Stimulated activated CD4-positive, alpha-beta T cell treated with anti-CD3 and anti-CD28 coated beads, TNF-alpha, amount 100 ng/mL, for 48 hours (primary cell): ENCODE measurements around the gene LSAMP.

Experiments used
- DNase-seq, 3 donors: peaks; one replicate each; pipeline ENCODE4 v3.0.0-alpha.2; 2020; ENCODE audit warnings: low read depth in 3 of 3

The LSAMP gene

DNA sequence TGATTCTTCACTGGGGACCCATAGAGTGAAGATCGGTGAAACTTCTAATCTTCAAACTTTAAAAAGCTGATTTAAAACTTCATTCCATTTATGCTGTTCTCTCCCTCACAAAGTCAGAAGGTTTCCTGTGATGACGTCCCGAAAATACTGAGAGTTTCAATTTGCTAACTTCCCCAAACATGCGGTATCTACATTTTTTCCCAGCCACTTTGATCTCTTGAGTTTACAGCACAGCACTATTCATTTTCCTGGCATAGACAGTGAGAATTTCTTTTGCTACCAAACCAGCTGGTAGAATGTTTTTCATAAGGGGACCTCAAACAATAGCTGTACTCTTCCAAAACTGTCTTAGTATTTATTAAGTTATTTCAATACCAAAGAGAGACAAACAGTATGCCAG lies 156.8 kb downstream of the LSAMP start:
- no peak for DNase-seq

DNA sequence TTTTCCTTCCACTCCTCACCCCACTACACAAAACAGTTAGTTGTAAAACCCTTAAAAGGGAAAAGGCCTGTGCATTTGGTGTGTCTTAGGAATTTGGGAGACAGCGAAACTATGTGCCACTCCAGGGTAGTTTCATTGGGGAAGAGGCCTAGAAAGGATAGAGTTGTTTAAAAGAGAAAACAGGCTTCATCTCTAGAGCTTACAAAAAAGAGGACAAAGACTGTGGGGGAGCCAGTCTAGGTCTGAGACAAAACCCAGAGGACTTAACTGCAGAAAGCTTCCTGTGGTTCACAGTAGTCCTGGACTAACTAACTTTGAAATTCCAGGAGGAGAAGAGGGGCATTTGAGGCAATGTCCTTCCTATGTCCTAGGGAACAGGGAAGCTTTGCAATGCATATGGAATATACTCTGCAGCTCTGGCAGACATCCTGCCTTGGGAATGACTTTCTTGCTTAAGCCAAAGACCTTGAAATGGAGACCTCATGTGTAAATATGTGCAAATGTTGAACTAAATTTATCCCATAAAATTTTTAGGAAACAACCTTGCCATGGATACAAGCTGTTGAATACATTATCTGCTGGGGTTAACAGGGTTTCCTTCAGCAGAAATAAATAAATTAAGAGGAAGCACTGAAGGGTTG lies 159.4 kb downstream of the LSAMP start:
- no peak for DNase-seq

DNA sequence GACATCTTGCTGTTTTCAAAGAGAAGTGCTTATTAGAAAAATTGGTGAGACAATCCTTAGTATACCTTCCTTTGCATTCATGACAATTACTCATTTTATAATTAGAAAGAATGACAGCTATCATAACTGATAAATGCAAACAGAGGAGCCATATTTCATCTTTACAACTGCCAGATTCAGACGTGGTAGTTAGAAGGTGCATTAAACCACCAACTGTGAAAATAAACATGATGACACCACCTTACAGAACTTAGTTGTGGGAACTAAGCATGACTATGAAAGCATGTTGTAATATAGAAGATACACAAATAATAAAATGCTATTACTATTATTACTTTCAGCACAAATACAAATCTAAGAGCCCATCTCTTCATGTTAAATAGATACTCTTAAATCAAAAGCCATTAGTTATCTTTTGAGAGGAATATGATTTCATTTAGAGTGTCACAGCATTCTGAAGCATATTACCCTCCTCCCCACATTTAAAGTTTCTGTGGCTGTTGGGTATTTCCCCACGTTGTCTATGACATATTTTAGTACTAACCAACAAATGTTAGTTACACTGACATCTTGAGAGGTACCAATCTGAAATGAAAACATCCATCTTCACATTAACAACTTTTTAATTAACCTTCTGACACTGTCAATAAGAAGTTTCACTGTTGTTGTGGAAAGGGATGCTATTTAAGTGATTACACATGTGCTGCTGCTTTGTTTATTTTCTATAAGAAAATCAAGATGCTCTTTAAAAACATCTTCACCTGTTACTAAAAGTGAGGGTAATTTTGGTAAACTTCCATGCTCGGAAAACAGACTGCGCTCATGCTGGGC lies 163.8 kb downstream of the LSAMP start:
- DNase-seq: no peak

DNA sequence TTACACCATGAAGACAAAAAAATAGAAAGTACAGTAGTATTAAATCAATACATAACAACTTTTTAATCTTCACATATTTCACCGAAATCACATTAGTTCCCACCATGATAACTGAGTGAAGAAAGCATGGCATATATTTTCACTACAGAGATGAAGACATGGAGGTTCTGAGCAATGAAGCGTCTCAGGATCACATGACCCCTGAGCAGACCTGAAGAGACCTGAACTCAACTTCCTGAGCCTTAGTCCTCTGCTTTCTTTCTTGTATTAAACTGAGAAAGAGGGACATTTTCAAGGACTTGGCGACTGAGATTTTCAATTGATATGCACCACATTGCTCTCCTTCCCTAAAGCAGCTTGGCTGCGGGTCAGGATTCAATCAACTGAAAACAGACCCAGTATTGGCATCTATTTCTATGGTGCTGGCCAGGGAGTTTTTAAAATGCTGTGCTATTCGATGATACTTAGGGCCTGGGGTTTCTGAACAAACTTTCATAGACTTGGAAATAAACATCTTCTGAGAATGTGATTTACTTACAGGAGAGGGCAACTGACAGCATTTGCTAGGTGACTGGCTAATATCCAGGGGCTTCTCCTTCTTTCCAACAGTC lies 165.1 kb downstream of the LSAMP start:
- no peak for DNase-seq

DNA sequence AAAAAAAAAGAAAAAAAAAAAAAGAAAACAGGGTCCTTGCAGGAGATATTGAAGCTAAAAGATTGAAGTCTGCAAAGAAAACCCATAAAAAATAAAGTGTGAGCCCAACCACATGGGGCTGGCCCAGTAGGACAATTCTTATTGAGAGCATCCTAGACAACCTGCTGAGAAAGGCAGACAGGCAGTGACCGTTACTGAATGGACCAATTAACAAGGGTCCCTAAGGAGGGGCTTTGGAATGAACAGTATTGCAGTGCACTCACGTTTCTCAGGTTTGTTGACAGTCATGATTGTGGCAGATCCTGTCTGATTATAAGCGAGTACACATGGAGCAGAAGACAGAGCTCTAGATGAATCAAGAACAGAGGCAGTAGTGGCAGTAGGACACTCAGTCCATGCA lies 168.6 kb downstream of the LSAMP start:
- DNase-seq: no peak

DNA sequence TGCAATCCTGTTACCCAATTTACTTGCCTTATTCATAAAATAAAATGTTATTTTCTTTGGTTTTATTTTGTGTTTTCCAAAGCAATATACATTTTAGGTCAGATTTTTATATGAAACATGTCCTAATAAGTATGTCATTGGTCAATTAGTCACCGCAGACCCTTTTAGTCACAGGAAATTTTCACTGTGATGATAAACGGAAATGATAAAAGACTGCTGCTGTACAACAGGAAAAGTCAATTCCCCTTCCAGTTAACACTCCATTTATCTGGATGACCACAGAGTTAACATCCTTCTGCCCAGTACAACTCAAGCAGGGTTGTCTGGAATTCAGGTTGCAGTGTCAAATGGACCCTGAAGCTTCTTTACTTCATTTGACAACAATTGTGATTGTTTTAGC lies 175.2 kb downstream of the LSAMP start:
- DNase-seq: no peak

DNA sequence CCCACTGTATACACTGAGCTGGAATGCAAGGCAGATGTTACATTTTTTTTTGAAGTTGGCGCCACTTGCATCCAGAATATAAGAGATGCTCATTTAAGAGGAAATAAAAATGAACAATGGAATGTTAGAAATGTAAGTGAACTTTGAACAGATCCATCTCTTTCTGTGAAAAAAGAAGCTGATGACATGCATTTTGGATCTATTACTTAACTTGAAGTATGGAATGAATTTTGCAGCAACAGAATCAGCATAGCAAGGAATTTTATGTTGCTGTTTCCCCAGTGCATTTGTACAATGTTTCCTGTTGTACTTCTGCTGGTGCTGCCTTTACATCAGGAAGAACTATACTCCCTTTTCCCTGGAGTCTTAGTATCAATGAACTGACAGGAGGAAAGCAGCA lies 178.2 kb downstream of the LSAMP start:
- no peak for DNase-seq

DNA sequence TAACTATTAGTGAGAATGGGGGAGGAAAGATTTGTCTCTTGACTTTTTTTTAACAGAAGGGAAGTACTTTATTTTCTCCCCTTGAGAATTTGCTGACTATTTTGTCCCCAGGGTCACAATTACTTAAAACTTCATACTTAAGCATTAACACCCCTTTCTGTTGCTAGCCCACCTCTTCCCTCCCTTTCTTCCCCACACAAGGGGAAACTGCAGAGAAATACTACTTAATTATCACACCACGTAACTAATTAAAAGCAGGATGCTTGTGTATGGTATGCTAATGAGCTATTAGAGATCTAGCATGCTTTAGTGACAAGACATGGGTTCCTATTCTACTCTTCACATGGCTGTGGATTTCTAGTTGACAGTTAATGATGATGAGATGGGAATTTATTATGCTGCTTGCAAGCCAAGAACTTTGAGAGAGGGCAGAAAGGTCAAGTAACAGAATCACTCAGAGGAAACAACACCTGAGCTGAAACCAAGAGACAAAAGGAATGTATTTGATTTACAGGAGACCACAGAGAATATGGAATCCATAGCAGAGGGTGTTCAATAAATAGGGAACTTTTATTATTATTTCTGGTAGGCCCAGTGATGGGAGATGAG lies 179.2 kb downstream of the LSAMP start:
- DNase-seq: no peak

DNA sequence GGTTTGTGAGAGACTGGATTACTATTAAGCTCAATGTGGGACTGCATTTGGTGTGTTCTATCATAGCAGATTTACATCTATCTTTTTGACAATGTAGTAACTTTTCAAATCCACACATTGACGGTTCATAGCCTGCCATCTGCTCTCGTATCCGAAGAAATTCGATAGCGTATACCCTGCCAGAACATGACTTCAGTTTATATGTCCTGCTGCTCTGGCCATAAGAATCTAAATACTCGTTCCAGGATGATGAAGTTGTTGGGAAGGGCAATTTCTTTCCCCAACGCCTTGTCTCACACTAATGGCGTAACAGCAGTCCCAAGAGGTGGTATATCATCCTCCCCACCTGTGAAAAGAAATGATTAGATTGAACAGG lies 180.0 kb downstream of the LSAMP start:
- DNase-seq: no peak

DNA sequence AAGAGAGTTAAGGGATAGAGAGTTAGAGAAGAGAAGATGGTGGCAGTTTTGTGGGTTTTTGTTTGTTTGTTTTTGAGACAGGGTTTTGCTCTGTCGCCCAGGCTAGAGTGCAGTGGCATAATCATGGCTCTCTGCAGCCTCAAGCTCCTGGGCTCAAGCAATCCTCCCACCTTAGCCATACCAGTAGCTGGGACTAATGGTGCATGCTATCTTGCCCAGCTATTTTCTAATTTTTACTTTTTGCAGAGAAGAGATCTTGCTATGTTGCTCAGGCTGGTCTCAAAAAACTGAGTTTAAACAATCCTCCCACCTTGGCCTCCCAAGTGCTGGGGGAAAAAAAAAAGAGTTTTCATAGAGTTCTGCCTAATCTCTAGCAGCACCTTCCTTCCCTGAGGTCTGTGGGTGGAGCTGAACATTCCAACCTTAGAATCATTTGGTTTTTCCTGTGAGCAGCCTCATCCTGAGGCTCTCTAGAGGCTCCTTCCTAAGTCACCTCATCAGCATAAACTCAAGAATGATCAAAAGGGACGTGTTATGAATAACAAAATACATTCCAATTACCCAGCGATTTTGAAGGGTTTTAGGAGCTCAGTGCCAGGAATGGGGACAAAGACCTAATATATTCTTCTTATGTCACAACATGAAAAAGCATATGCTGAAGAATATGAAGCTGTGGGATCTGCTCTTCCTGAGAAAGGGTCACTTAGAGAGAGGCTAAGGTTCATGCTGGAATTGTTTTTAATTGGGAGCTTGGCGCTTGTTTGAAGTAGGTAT lies 180.6 kb downstream of the LSAMP start:
- no peak for DNase-seq

DNA sequence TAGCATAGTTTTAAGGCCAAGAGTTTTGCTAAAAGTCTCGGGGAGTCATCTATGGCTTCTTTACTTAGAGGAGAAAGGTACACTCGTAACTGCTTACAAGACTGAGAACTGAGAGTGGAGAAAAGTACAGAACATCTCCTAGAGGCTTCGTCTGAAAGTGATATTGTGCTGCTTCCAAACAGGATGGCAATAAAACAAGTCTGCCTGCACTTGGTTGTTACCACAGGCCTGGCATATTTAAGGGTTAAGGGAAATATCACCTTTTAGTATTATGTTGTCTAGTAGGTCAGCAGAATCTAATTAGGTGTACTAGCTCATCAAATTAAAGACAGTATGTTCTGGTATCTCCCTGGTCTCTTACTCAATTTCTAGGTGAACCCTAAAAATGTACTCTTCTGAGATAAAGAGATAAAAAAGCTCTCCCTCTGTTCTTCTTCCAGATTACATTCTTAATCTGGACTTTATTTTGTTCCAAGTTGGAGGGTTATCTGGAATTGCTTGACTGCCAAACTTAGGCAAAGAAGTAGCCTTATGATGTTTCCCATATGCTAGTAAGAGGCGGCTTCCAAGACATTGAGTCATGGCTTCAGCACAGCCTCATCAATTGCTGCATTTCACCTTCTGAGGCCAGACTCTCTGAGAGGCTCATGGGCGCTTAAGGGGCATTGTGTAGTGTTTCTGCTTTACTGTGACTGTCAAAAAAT lies 181.3 kb downstream of the LSAMP start:
- DNase-seq: no peak

DNA sequence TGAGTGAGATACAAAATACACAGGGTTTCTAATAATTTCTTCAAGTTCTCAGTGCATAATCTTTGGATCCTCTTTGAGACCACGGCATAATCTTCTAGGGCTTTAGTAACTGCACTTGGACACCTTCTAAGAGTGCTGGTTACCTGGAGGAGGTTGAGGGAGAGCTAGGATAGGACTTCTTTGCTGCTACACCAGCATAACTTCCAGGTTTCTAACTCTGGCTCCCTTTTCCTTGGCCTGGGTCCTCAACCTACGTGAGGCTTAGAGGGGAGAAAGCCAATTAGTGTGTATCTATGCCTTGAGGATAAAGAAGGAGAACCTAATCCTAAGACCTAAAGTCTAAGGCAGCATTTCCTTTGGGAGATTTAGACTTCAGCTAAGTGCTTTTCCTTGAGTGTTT lies 184.8 kb downstream of the LSAMP start:
- no peak for DNase-seq

DNA sequence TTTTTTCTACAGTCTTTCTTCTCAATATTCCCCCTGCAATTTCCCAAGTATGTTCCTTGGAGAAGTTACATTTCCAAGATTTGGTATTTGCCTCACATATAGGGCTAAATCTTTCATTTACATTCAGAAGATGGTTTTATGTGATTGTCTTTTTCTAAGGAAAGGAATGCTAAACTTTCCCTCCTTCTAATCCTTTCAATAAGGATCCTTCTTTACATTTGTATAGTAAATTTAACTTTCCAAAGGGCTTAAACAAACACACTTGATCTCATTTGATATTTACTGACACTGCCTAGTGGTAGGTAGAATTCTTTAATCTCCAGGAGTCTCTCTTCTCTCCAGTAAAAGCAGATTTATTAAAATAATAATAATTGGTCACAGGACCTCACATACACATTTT lies 185.3 kb downstream of the LSAMP start:
- DNase-seq: no peak

DNA sequence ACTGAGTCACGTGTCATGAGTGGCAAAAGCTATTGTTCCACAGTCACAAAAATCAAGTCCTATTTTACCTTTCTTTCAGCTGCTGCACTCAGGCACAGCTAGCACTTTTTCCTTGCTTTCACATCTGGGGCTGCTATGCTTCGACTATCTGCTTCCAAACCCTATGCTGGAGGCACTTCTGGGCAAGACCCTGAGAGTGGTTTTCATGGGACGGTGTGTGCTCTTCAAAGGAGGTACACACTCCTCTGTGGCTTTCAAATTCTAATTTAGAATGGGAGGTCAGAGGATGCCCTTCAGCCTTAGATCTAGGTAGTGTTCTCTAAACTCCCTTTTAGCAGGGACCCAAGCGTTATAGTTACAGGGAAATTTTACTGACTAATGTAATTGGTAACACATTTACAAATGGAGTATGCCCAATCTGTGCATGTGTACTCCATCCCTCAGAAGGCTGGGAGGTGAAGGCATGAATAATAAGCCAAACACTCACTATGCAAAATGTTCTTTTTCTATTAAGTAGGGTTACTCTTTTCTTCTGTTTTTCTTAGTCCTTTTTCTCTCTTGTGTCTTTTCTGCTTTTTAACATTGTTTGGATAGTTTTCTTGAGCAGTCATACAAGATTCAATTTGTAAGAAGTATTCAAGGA lies 188.3 kb downstream of the LSAMP start:
- no peak for DNase-seq

DNA sequence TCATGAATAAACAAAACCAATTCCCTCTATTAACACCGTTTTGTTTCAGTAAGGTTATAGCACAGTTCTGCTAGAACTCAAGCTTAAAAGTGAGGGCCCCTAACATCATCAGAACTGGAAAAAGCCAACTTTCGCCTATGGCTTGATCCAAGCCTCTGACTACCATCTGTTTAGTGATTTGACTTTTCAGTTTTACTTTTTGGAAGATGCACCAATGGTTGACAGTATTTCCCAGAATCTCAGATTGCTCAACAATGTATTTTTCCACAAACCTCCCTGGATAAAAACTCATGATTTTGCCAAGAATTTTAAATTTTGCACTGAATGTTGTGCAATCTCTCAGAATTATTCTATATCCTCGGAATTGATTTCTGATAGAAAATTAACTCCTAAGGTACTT lies 190.7 kb downstream of the LSAMP start:
- DNase-seq: no peak

DNA sequence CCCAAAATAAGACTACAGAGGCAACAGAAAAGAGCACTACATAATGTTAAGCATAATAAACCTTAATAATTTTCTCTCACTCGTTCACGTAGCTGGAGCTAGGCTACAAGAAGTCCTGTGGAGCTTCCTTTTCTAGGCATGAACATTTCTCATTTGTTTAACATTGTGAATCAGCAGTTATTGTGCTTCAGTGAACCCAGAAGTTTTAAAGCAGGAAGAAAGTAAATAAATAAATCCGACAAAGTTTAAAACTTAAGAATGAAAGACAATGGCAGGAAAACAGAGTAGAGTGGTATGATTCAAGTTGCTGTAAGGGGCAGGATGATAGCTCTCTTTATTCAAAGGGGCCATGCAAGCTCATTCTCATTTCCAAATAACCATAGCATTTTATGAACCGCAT lies 191.8 kb downstream of the LSAMP start:
- no peak for DNase-seq

DNA sequence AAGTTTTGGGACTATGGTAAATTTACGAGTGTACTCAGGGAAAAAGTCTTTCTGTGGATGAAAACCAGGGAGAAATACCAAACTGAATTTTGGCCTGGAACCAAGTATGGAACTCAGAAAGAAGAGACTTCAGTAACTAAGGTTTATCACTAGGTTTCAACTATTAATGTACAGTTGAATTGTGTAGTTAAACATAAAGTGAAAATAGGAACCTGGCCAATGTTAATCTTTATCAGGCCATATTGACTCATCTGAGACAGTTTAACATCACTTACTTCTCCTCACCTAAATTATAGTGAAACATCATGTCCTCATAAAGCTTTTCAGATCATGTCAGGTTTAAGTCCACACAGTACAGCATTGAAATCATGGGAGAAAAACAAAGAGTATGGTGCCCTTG lies 197.7 kb downstream of the LSAMP start:
- DNase-seq: no peak

DNA sequence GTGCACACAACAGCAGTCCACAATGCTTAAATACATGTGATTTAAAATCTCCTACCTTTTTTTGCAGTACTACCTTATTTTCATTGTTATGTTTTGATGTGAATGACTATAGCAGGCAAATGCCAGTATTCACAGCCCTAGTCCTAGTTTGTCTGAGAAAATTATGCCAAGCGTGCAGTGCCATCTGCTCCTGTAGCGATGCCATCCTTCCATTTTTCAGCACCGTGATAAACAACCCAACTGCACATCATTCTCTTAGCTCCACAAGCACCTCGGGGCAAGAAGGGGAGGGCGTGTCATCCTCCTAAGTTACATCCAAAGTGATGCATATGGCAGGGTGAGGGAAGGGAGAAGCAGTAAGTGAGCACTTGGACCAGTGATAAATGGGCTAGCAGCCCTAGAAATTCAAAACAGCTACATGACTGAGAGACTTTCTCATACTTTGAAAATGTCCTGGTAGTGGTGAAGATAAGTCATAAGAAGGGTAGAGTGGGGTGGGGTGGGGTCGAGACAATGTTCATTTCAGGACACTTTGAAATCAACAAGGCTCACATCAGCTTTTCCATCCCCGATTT lies 198.8 kb downstream of the LSAMP start:
- DNase-seq: no peak

DNA sequence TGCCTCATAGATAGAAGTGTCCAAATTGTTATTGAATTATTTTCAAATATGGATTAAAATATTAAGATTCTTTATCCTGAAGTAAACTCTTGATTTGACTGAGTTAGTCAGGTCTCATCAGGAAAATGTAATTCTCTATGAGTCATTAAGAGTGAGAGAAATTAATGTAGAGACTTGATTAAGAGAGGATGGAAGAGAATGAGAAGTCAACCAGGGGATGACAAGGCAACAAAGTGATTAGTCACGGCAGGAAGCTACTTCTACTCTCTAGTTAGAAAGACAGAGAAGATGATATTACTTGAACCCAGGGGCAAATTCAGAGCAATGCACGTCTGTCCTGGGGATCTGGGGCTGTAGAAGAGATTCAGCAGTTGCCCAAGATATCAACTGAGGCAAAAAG lies 202.5 kb downstream of the LSAMP start:
- DNase-seq: no peak

DNA sequence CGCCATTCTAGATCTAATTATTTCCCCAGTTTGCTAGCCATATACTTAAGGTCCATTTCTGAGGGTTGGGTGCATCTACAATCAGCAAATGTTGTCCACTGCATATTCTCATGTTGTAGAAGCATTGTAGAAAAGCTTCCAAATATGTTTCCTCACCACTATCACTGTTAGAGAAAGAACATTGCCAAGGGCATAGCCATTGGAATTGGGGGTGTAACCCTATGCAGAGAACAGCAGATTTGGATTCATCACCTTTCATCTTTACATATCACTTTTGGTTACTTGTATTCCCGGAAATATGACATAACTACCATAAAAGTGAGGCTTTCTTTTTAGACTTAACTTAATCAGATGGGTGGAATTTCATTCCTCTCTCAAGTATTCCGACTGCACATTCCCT lies 203.6 kb downstream of the LSAMP start:
- no peak for DNase-seq

DNA sequence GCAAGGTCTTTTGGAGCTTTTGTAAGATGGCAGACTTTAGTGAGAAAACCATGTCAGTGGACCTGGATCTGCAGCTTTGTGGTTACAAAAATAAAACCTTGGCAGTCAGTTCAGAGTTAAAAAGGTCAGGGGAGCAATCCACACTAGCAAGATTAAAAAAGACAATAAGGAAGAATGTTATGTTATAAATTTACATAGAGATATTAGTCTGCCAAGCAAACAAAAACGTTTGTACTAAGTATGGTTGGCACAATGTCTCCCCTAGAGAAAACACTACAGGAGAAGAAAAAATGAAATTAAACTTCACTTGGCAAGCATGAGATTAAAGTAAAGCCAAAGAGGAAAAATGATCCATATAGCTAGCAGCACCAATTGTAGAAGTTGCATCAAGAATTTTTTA lies 205.0 kb downstream of the LSAMP start:
- DNase-seq: no peak
